Left lung (tissue), 10 donors: ENCODE data around the gene TCF7. TPM values are rescaled to one million over a fixed set of nuclear protein-coding genes. Genes with fewer than 3 reads are reported as not detected.
A peak's percentile ranks its signal among the peaks of the same experiment; 100 is the strongest.

ENCODE experiments used
- ATAC-seq: fragments of 200-7000 bp; cut with Tn5 transposase; one replicate; pipeline ENCODE4 v1.9.1; 2020; ENCODE audit warnings: moderate library complexity
- DNase-seq, 4 donors: peaks; one replicate each; pipeline ENCODE4 v3.0.0-alpha.2; 2013 to 2020
- H3K27ac ChIP-seq, 2 donors: fragments of 200-600 bp; sonication (generic) in 1 of 2; one replicate each; pipeline versions ENCODE4 v1.5.0 to v1.8.0; 2020 to 2021
- H3K27me3 ChIP-seq, 2 donors: fragments of 200-600 bp; sonication (generic) in 1 of 2; one replicate each; pipeline versions ENCODE4 v1.5.0 to v1.8.0; 2020 to 2021
- H3K36me3 ChIP-seq, 2 donors: fragments of 200-600 bp; sonication (generic) in 1 of 2; one replicate each; pipeline versions ENCODE4 v1.5.0 to v1.8.0; 2020 to 2021
- H3K4me1 ChIP-seq, 2 donors: fragments of 200-600 bp; one replicate each; pipeline ENCODE4 v1.8.0; 2021
- H3K4me3 ChIP-seq, 2 donors: fragments of 200-600 bp; sonication (generic) in 1 of 2; one replicate each; pipeline versions ENCODE4 v1.5.0 to v1.8.0; 2020 to 2021; ENCODE audit warnings: mild to moderate bottlenecking in 1 of 2
- H3K9me3 ChIP-seq, 2 donors: fragments of 200-600 bp; sonication (generic) in 1 of 2; one replicate each; pipeline versions ENCODE4 v1.5.0 to v1.8.0; 2020 to 2021
- CTCF ChIP-seq, 2 donors: fragments of 200-600 bp; sonication (generic) in 1 of 2; IDR thresholded peaks; one replicate each; pipeline versions ENCODE4 v1.5.0 to v1.8.0; 2021; ENCODE audit warnings: antibody characterized with exemption in 2 of 2
- intact Hi-C, 2 donors: fragments of 100-400 bp; cut with DNase I; formaldehyde crosslinking; loops; one replicate each; pipeline versions ENCODE4 v1.11.2 to v1.14.2; 2022
- polyA plus RNA-seq, 6 donors: library from polyadenylated mRNA; unstranded; fragments of 120-200 nt; gene quantifications; one replicate each; pipeline ENCODE4 v1.2.1, GENCODE V29; 2013; ENCODE audit not compliant: insufficient read length in 6 of 6
- total RNA-seq, 2 donors: library from RNA; stranded (reverse); fragmentation: NEBNext Ultra II Directional; extraction: Animal tissue kit (Norgen Biotek cat#: 25700); gene quantifications; one replicate each; pipeline ENCODE4 v1.2.1, GENCODE V29; 2021
- donor health status: DM: no; HTN: yes; CAD: no.
- donor health status: DM: no; HTN: no; CAD: no.

Gene TCF7
- total and polyA plus RNA-seq, 8 donors: 4.8 to 18.8 (median 17.4) TPM

- intact Hi-C loops: no loop called here
- no peak overlapping the region for H3K4me3 ChIP-seq
- peak overlapping the region in 1 of 2 donors; percentile 21 for H3K27ac ChIP-seq
- TF ChIP-seq CTCF (IDR thresholded peaks at IDR 0.05): no peak
- ATAC-seq (peak; percentile 6), DNase-seq (peak in 2 of 4 donors; percentile 36 to 43)
- H3K4me1 ChIP-seq: peaks cover 9 to 38% of the 10 kb centered on the region in 2 donors
- no peaks in the 10 kb centered on the region for H3K27me3 ChIP-seq
- H3K36me3 ChIP-seq: peaks cover 0 to 12% of the 10 kb centered on the region in 2 donors
- no peaks in the 10 kb centered on the region for H3K9me3 ChIP-seq
These were observed 10.8 kb downstream of the TCF7 start for GRCh38 chr5:134125039-134126015.

- DNase-seq (peak in 1 of 4 donors; percentile 60), ATAC-seq (peak; percentile 11)
- peak overlapping the region in 1 of 2 donors; percentile 53 for H3K27ac ChIP-seq
- no peaks in the 10 kb centered on the region for H3K9me3 ChIP-seq
- TF ChIP-seq CTCF (IDR thresholded peaks at IDR 0.05): no peak
- intact Hi-C loops: no loop called here
- no peak overlapping the region for H3K4me3 ChIP-seq
- H3K27me3 ChIP-seq: no peaks in the 10 kb centered on the region
- H3K36me3 ChIP-seq: peaks cover 0 to 13% of the 10 kb centered on the region in 2 donors
- peaks cover 9 to 39% of the 10 kb centered on the region in 2 donors for H3K4me1 ChIP-seq
These were observed 12.9 kb downstream of the TCF7 start for GRCh38 chr5:134127376-134127861.

- H3K4me1 ChIP-seq: peaks cover 9 to 39% of the 10 kb centered on the region in 2 donors
These were observed 13.6 kb downstream of the TCF7 start for GRCh38 chr5:134127988-134128647.

GRCh38 chr5:134128648-134128995, 14.1 kb downstream of the TCF7 start:
- no peak for TF ChIP-seq CTCF (IDR thresholded peaks at IDR 0.05)
- Histone ChIP-seq H3K27me3 (no peaks in the 10 kb centered on the region), H3K4me1 (peaks cover 9 to 39% of the 10 kb centered on the region in 2 donors), H3K36me3 (peaks cover 0 to 16% of the 10 kb centered on the region in 2 donors), H3K4me3 (no peak overlapping the region), H3K27ac (peak overlapping the region in 1 of 2 donors; percentile 53), H3K9me3 (no peaks in the 10 kb centered on the region)
- ATAC-seq (no peak), DNase-seq (peak in 1 of 4 donors; percentile 56)
- intact Hi-C loops: no loop called here

More at GRCh38 chr5:134127988-134128647, 13.6 kb downstream of the TCF7 start:
- peak in 1 of 4 donors; percentile 42 for DNase-seq
- Histone ChIP-seq H3K27me3 (no peaks in the 10 kb centered on the region), H3K27ac (peak overlapping the region in 1 of 2 donors; percentile 53), H3K36me3 (peaks cover 0 to 13% of the 10 kb centered on the region in 2 donors), H3K9me3 (no peaks in the 10 kb centered on the region), H3K4me3 (no peak overlapping the region)
- intact Hi-C loops: no loop called here
- no peak for TF ChIP-seq CTCF (IDR thresholded peaks at IDR 0.05)
- no peak for ATAC-seq
